A673 (cell line): ENCODE data around the gene APOBEC3C. TPM values are rescaled to one million over a fixed set of nuclear protein-coding genes. Genes with fewer than 3 reads are reported as not detected.
"Not testable (repeated sequence)": the region's sequence is repeated elsewhere in the genome, so short reads cannot be mapped to it uniquely, and the experiment has no call there.

Experiments
- BruUV-seq: library from RNA; stranded (reverse); fragments of 400-500 nt; replicated peaks from 2 replicates; lab custom pipeline; 2021; lab: Mats Ljungman, UMichigan
- CTCF ChIA-PET: fragments of 300-600 bp; sonication (Branson Sonifier 250); formaldehyde crosslinking; loops from one replicate; lab custom pipeline; 2022; ENCODE audit warnings: antibody characterized with exemption; lab: Charles Lee
- POLR2A ChIA-PET: fragments of 300-600 bp; sonication (Branson Sonifier 250); formaldehyde crosslinking; loops from one replicate; lab custom pipeline; 2022; ENCODE audit warnings: antibody characterized with exemption; ENCODE audit not compliant: low non-redundant PET; lab: Charles Lee
- DNase-seq: peaks from one replicate; pipeline ENCODE4 v3.0.0-alpha.2; 2015; ENCODE audit warnings: low spot score
- H3K27ac ChIP-seq: fragments of 200-600 bp; sonication (generic); 2 replicates; pipeline ENCODE4 v1.5.1; 2016; ENCODE audit warnings: mixed run types, low read depth, mild to moderate bottlenecking, mixed read lengths, antibody characterized with exemption, low read length; ENCODE audit not compliant: poor library complexity, severe bottlenecking
- H3K27me3 ChIP-seq: fragments of 200-600 bp; sonication (generic); replicated peaks from 2 replicates; pipeline ENCODE4 v1.6.1; 2017; ENCODE audit warnings: mixed run types, low read depth, mild to moderate bottlenecking, mixed read lengths, antibody characterized with exemption, low read length; ENCODE audit not compliant: insufficient read depth, poor library complexity
- H3K36me3 ChIP-seq: fragments of 200-600 bp; sonication (generic); 2 replicates; pipeline ENCODE4 v1.6.1; 2016; ENCODE audit warnings: mixed run types, mild to moderate bottlenecking, mixed read lengths, antibody characterized with exemption, low read length; ENCODE audit not compliant: insufficient read depth, poor library complexity, severe bottlenecking
- H3K4me1 ChIP-seq: fragments of 200-600 bp; sonication (generic); 2 replicates; pipeline ENCODE4 v1.6.1; 2017; ENCODE audit warnings: mixed run types, mild to moderate bottlenecking, mixed read lengths, antibody characterized with exemption, low read length; ENCODE audit not compliant: insufficient read depth, poor library complexity, severe bottlenecking
- H3K4me3 ChIP-seq: fragments of 200-600 bp; sonication (generic); 2 replicates; pipeline ENCODE4 v1.5.1; 2016; ENCODE audit warnings: low read depth, mixed run types, mild to moderate bottlenecking, mixed read lengths, low read length; ENCODE audit not compliant: poor library complexity, severe bottlenecking
- H3K9me3 ChIP-seq: fragments of 200-600 bp; sonication (generic); 2 replicates; pipeline ENCODE4 v1.6.1; 2016; ENCODE audit warnings: mixed run types, low read depth, mild to moderate bottlenecking, mixed read lengths, antibody characterized with exemption, low read length; ENCODE audit not compliant: poor library complexity, severe bottlenecking
- EZH2 ChIP-seq: fragments of 200-600 bp; sonication (generic); IDR thresholded peaks from 2 replicates; pipeline ENCODE4 v1.6.1; 2017; ENCODE audit warnings: borderline replicate concordance, low read depth, mild to moderate bottlenecking, mixed read lengths, antibody characterized with exemption, low read length; ENCODE audit not compliant: poor library complexity, severe bottlenecking
- intact Hi-C: fragments of 100-400 bp; cut with micrococcal nuclease; formaldehyde crosslinking; loops from one replicate; pipeline ENCODE4 v1.10.0; 2022; ENCODE audit not compliant: unreplicated experiment
- total RNA-seq: library from RNA; stranded (reverse); gene quantifications from 2 replicates; pipeline ENCODE4 v1.2.3, GENCODE V29; 2021
- TF ChIP-seq, protein P1 (sequence below): fragments of 300-800, 200-600 bp; sonication (generic); conservative IDR thresholded peaks from 2 replicates; pipeline ENCODE4 v1.5.1; 2017; ENCODE audit warnings: low read depth, mild to moderate bottlenecking, antibody characterized with exemption, low read length, moderate library complexity, mixed read lengths

Gene APOBEC3C
- total RNA-seq, 1 experiment from 2014 or later: 12.9 TPM

DNA sequence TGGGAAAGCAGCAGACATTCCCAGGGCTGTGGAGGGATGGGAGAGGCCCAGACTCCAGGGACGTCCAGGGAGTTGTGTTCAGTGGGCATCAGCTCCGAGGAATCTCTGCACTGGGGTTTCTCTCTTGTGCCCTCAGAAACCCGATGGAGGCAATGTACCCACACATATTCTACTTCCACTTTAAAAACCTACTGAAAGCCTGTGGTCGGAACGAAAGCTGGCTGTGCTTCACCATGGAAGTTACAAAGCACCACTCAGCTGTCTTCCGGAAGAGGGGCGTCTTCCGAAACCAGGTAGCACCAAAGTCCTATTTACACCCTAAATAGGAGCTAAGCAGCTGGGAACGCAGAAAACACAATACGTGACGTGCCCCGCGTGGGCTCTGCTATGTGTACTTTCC is 15.2 kb downstream of the APOBEC3C start:
- intact Hi-C loops: no loop called here
- ChIA-PET CTCF (no interaction called here), POLR2A (no interaction called here)
- TF ChIP-seq EZH2: no peak
- TF ChIP-seq, protein P1, sequence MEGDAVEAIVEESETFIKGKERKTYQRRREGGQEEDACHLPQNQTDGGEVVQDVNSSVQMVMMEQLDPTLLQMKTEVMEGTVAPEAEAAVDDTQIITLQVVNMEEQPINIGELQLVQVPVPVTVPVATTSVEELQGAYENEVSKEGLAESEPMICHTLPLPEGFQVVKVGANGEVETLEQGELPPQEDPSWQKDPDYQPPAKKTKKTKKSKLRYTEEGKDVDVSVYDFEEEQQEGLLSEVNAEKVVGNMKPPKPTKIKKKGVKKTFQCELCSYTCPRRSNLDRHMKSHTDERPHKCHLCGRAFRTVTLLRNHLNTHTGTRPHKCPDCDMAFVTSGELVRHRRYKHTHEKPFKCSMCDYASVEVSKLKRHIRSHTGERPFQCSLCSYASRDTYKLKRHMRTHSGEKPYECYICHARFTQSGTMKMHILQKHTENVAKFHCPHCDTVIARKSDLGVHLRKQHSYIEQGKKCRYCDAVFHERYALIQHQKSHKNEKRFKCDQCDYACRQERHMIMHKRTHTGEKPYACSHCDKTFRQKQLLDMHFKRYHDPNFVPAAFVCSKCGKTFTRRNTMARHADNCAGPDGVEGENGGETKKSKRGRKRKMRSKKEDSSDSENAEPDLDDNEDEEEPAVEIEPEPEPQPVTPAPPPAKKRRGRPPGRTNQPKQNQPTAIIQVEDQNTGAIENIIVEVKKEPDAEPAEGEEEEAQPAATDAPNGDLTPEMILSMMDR: no peak
- Histone ChIP-seq H3K4me3 (no peak overlapping the region), H3K36me3 (no peaks in the 10 kb centered on the region), H3K27ac (no peak overlapping the region), H3K9me3 (no peaks in the 10 kb centered on the region), H3K27me3 (no peaks in the 10 kb centered on the region), H3K4me1 (no peaks in the 10 kb centered on the region)
- no peak for DNase-seq
- no TSS peak for BruUV-seq

DNA sequence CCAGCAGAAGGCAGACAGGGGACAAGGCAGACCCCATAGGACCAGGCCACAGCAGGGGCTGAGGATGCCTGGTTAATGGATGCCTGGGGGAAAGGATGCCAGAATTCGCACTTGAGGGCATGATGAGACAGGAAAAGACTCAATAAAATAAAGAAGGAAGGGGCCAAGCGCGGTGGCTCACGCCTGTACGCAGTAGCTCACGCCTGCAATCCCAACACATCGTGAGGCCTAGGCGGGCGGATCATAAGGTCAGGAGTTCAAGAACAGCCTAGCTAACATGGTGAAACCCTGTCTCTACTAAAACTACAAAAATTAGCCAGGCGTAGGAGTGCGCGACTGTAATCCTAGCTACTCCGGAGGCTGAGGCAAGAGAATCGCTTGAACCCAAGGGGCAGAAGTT is 16.6 kb downstream of the APOBEC3C start:
- POLR2A ChIA-PET: no interaction called here
- no peak overlapping the region for H3K27ac ChIP-seq
- H3K36me3 ChIP-seq: no peaks in the 10 kb centered on the region
- H3K27me3 ChIP-seq: no peaks in the 10 kb centered on the region
- no peaks in the 10 kb centered on the region for H3K4me1 ChIP-seq
- BruUV-seq: no TSS peak
- no peak overlapping the region for H3K4me3 ChIP-seq
- TF ChIP-seq, protein P1: no peak
- no peak for TF ChIP-seq EZH2
- DNase-seq: no peak
- CTCF ChIA-PET: no interaction called here
- no peaks in the 10 kb centered on the region for H3K9me3 ChIP-seq
- intact Hi-C loops: no loop called here

DNA sequence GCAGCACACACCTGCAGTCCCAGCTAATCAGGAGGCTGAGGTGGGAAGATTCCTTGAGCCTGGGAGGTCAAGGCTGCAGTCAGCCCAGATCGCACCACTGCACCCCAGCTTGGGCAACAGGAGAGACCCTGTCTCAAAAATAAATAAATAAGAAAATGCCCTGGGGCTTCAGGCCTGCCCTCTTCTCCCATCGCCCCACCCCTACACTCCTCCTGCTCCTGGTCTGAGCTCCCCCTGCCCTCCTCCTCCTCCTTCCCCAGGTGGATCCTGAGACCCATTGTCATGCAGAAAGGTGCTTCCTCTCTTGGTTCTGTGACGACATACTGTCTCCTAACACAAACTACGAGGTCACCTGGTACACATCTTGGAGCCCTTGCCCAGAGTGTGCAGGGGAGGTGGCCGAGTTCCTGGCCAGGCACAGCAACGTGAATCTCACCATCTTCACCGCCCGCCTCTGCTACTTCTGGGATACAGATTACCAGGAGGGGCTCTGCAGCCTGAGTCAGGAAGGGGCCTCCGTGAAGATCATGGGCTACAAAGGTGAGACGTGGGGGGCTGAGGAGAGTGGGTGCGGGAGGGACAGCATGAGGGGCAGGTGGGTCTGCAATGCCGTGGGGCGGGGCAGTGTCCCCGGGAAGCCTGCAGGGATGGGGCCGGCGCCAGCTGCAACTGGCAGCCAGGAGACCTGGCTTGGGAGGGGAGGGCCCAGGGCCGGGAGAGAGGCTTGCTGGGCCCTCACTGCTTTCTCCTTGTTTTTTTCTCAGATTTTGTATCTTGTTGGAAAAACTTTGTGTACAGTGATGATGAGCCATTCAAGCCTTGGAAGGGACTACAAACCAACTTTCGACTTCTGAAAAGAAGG is 17.6 kb downstream of the APOBEC3C start:
- DNase-seq, BruUV-seq, H3K27ac ChIP-seq, H3K4me1 ChIP-seq, intact Hi-C loops, H3K36me3 ChIP-seq, H3K4me3 ChIP-seq, CTCF ChIA-PET, H3K9me3 ChIP-seq, H3K27me3 ChIP-seq: not testable (repeated sequence)
- POLR2A ChIA-PET: interaction anchor here (0.7 kb wide), 1 partner anchor 148 kb away, joined by 8 read pairs; no protein-coding TSS in a partner anchor

DNA sequence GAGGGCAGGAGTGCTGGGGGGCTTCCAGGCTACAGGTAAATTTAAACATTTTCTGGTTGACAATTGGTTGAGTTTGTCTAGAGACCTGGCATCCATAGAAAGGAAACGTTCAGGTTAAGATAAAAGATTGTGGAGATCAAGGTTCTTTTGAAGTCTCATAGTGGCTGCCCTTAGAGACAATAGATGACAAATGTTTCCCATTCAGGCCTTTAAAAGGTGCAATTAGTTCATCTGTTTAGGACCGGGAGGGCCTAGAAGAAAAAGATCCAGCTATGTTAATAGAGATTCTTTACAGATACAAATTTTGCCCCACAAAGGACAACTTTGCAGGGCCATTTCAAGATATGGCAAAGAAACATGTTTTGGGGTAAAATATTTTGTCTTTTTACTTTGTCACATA is 23.0 kb downstream of the APOBEC3C start:
- DNase-seq, intact Hi-C loops, H3K36me3 ChIP-seq, H3K27ac ChIP-seq, BruUV-seq, H3K27me3 ChIP-seq, H3K4me3 ChIP-seq, H3K9me3 ChIP-seq, POLR2A ChIA-PET, CTCF ChIA-PET: not testable (repeated sequence)
- H3K4me1 ChIP-seq: peaks cover 14% of the 10 kb centered on the region
